GM12878 (cell line): ENCODE results near the gene KRT82. TPM values are rescaled to one million over a fixed set of nuclear protein-coding genes. Genes with fewer than 3 reads are reported as not detected.

Experiments
- ATAC-seq: fragments of 200-7000 bp; cut with Tn5 transposase; 3 replicates; pipeline ENCODE4 v1.9.1; 2020; ENCODE audit warnings: mild to moderate bottlenecking, moderate library complexity
- BruUV-seq: library from RNA; stranded (reverse); fragments of 400-500 nt; replicated peaks from 2 replicates; lab custom pipeline; 2021; lab: Mats Ljungman, UMichigan
- CTCF ChIA-PET: fragments of 300-600 bp; sonication (Branson Sonifier 250); formaldehyde crosslinking; extraction: SDS; loops from one replicate; lab custom pipeline; 2021; ENCODE audit warnings: inconsistent platforms; lab: Yijun Ruan, JAX
- POLR2A ChIA-PET: fragments of 350-600 bp; formaldehyde crosslinking; extraction: SDS; loops from one replicate; lab custom pipeline; 2021; ENCODE audit warnings: inconsistent platforms; lab: Charles Lee
- RAD21 ChIA-PET: fragments of 300-600 bp; sonication (Branson Sonifier 250); formaldehyde crosslinking; loops from one replicate; lab custom pipeline; 2023; ENCODE audit warnings: antibody characterized with exemption; ENCODE audit not compliant: unreplicated experiment; lab: Charles Lee
- SMC1A ChIA-PET: fragments of 300-600 bp; sonication (Branson Sonifier 250); formaldehyde crosslinking; loops from one replicate; lab custom pipeline; 2023; ENCODE audit not compliant: unreplicated experiment, uncharacterized antibody; lab: Charles Lee
- DNase-seq: peaks from one replicate; pipeline ENCODE4 v3.0.0-alpha.2; 2011; ENCODE audit warnings: low read depth, low spot score
- FAIRE-seq: peaks from 3 replicates; lab custom pipeline; 2011; peaks lifted over from hg19 to GRCh38; lab: Jason Lieb, UNC
- H2AFZ ChIP-seq: 2 replicates; pipeline ENCODE4 v1.6.0; 2011; ENCODE audit warnings: low read depth, low read length, control low read depth; ENCODE audit not compliant: control insufficient read depth
- H3K27ac ChIP-seq: 2 replicates; pipeline ENCODE4 v1.5.1; 2011; ENCODE audit warnings: control low read depth; ENCODE audit not compliant: control insufficient read depth, insufficient read depth
- H3K27me3 ChIP-seq, 2 experiments: replicated peaks in 1 of 2; 2 replicates each; pipeline versions ENCODE4 v1.6.0 to v1.6.1; 2011; ENCODE audit warnings: low read length in 1 of 2; ENCODE audit not compliant: control insufficient read depth in 2 of 2, insufficient read depth in 2 of 2
- H3K36me3 ChIP-seq, 2 experiments: 2 replicates each; pipeline ENCODE4 v1.5.1; 2011; ENCODE audit warnings: low read length in 1 of 2; ENCODE audit not compliant: control insufficient read depth in 2 of 2, insufficient read depth in 2 of 2
- H3K4me1 ChIP-seq: 2 replicates; pipeline ENCODE4 v1.6.1; 2011; ENCODE audit warnings: mild to moderate bottlenecking, low read length, moderate library complexity, mixed read lengths; ENCODE audit not compliant: control insufficient read depth, insufficient read depth
- H3K4me2 ChIP-seq: 2 replicates; pipeline ENCODE4 v1.6.0; 2011; ENCODE audit warnings: control low read depth; ENCODE audit not compliant: control insufficient read depth, insufficient read depth
- H3K4me3 ChIP-seq: fragments of 200-600 bp; sonication (generic); 2 replicates; pipeline ENCODE4 v1.5.1; 2016
- H3K79me2 ChIP-seq: 2 replicates; pipeline ENCODE4 v1.6.0; 2011; ENCODE audit warnings: low read length; ENCODE audit not compliant: control insufficient read depth, insufficient read depth
- H3K9ac ChIP-seq: 2 replicates; pipeline ENCODE4 v1.8.0; 2011; ENCODE audit warnings: low read length, control low read depth, mixed read lengths; ENCODE audit not compliant: control insufficient read depth, insufficient read depth
- H3K9me3 ChIP-seq: replicated peaks from 3 replicates; pipeline ENCODE4 v1.5.1; 2011; ENCODE audit warnings: mild to moderate bottlenecking, low read length; ENCODE audit not compliant: control insufficient read depth, insufficient read depth
- H4K20me1 ChIP-seq: 2 replicates; pipeline ENCODE4 v1.6.0; 2011; ENCODE audit not compliant: control insufficient read depth, insufficient read depth
- BHLHE40 ChIP-seq, 2 experiments: fragments of 450-650 bp in 1 of 2; IDR thresholded peaks; 2 replicates each; pipeline ENCODE4 v1.6.1; 2011 to 2017; ENCODE audit warnings: low read depth in 2 of 2, borderline replicate concordance in 1 of 2, improper control_type of control experiment in 1 of 2, low read length in 1 of 2, mild to moderate bottlenecking in 1 of 2
- BMI1 ChIP-seq: fragments of 450-650 bp; IDR thresholded peaks from 2 replicates; pipeline ENCODE4 v1.6.1; 2016; ENCODE audit warnings: mild to moderate bottlenecking, moderate library complexity, borderline replicate concordance
- CHD4 ChIP-seq: fragments of 200-600 bp; sonication (generic); IDR thresholded peaks from 2 replicates; pipeline ENCODE4 v1.6.1; 2016; ENCODE audit warnings: mild to moderate bottlenecking
- EED ChIP-seq: sonication (generic); IDR thresholded peaks from 2 replicates; pipeline ENCODE4 v1.6.1; 2016; ENCODE audit warnings: antibody characterized with exemption, low read depth
- KLF5 ChIP-seq: fragments of 450-650 bp; IDR thresholded peaks from 2 replicates; pipeline ENCODE4 v1.6.1; 2014; ENCODE audit warnings: mild to moderate bottlenecking; ENCODE audit not compliant: partially characterized antibody
- RAD21 ChIP-seq: IDR thresholded peaks from 2 replicates; pipeline ENCODE4 v1.6.1; 2011; ENCODE audit warnings: mild to moderate bottlenecking, low read depth, low read length, moderate library complexity; ENCODE audit not compliant: insufficient read depth
- SMARCA5 ChIP-seq: fragments of 450-650 bp; IDR thresholded peaks from 2 replicates; pipeline ENCODE4 v1.6.1; 2017; ENCODE audit warnings: mild to moderate bottlenecking
- SP1 ChIP-seq: IDR thresholded peaks from one replicate; pipeline ENCODE4 v1.6.1; 2011; ENCODE audit warnings: low read depth, low read length
- SPI1 ChIP-seq: IDR thresholded peaks from 2 replicates; pipeline ENCODE4 v1.6.1; 2011; ENCODE audit warnings: low read depth, mild to moderate bottlenecking, low read length, moderate library complexity, borderline replicate concordance; ENCODE audit not compliant: insufficient read depth
- ZBTB33 ChIP-seq: fragments of 450-650 bp; IDR thresholded peaks from 2 replicates; pipeline ENCODE4 v1.6.1; 2017; ENCODE audit warnings: mild to moderate bottlenecking
- ZNF24 ChIP-seq: fragments of 450-650 bp; IDR thresholded peaks from 2 replicates; pipeline ENCODE4 v1.6.1; 2017; ENCODE audit warnings: antibody characterized with exemption, mild to moderate bottlenecking
- WGBS: methylation state at CpG from one replicate; pipeline ENCODE4 v1.1.6; 2016; ENCODE audit warnings: low lambda C conversion rate; ENCODE audit not compliant: insufficient replicate concordance, insufficient coverage; ENCODE audit errors: missing lambda C conversion rate; 5-methylcytosine and 5-hydroxymethylcytosine counted together
- in situ Hi-C: fragments of 300-500 bp; cut with MboI; formaldehyde crosslinking; loops from 9 replicates; pipeline ENCODE4 v1.14.3; 2018; ENCODE audit warnings: mixed read lengths
- intact Hi-C: fragments of 100-400 bp; cut with micrococcal nuclease; formaldehyde crosslinking; loops from one replicate; pipeline ENCODE4 v1.14.2; 2022; ENCODE audit not compliant: unreplicated experiment
- polyA plus RNA-seq, 11 experiments: library from polyadenylated mRNA; depleted of rRNA in 4 of 11; unstranded in 6 of 11; stranded (reverse) in 5 of 11; fragments of >200 nt; fragmentation: Nextera tagmentation in 4 of 11; fragmentation: Illumina TruSeq in 1 of 11; extraction: Ambion mirVana in 4 of 11; extraction: Trizol in 1 of 11; gene quantifications; 1 replicate in 1 of 11; 2 replicates in 10 of 11; pipeline versions ENCODE4 v1.2.1 to v1.2.3, GENCODE V29; 2011 to 2016; ENCODE audit warnings: inconsistent platforms in 2 of 11, missing spikeins in 2 of 11, low read depth in 1 of 11
- total RNA-seq, 4 experiments: library from RNA; depleted of rRNA in 3 of 4; stranded (reverse); fragments of >200 nt in 3 of 4; fragmentation: Illumina TruSeq in 1 of 4; extraction: Trizol in 1 of 4; gene quantifications; 2 replicates each; pipeline versions ENCODE4 v1.2.1 to v1.2.3, GENCODE V29; 2013 to 2021

Gene KRT82
- total and polyA plus RNA-seq, 10 of the 15 experiments (the other 5 are each of a cell fraction or from before 2014, with no cell fraction given): not detected

GRCh38 chr12:52445876-52446275 is 39.7 kb upstream of the KRT82 start:
- H3K4me1 ChIP-seq: no peaks in the 10 kb centered on the region
- DNase-seq: no peak
- CTCF ChIA-PET: no interaction called here
- TF ChIP-seq RAD21 (no peak), SP1 (no peak), ZBTB33 (no peak), CHD4 (no peak), KLF5 (no peak), SPI1 (no peak), EED (no peak), ZNF24 (no peak), BMI1 (no peak), BHLHE40 (IDR thresholded peaks at IDR 0.05; ENCODE audit: borderline replicate concordance in 1 of 2, low read depth in 2 of 2, low read length in 1 of 2) (no peak), SMARCA5 (no peak)
- H3K79me2 ChIP-seq: no peaks in the 10 kb centered on the region
- no peak overlapping the region for H3K4me3 ChIP-seq
- H3K9ac ChIP-seq: no peak overlapping the region
- no peak overlapping the region for H3K27ac ChIP-seq
- no peak overlapping the region for H3K4me2 ChIP-seq
- no peaks in the 10 kb centered on the region for H3K36me3 ChIP-seq
- in situ Hi-C loops: no loop called here
- intact Hi-C loops: no loop called here
- H3K9me3 ChIP-seq: no peaks in the 10 kb centered on the region
- H2AFZ ChIP-seq: no peak overlapping the region
- POLR2A ChIA-PET: no interaction called here
- SMC1A ChIA-PET: interaction anchor here (1.6 kb wide), 1 partner anchor 15 kb away, joined by 3 read pairs; no protein-coding TSS in a partner anchor
- no peaks in the 10 kb centered on the region for H4K20me1 ChIP-seq
- WGBS: 0% methylated on average over 3 of the region's 3 CpGs
- no peak for FAIRE-seq
- RAD21 ChIA-PET: no interaction called here
- ATAC-seq: no peak
- H3K27me3 ChIP-seq: peaks cover 4 to 11% of the 10 kb centered on the region in 2 experiments
- no TSS peak for BruUV-seq
